Stomach smooth muscle (tissue), 2 donors: ENCODE results near the gene EXOSC6.
"Not testable (repeated sequence)": the region's sequence is repeated elsewhere in the genome, so short reads cannot be mapped to it uniquely, and the experiment has no call there.

Experiments
- H3K27ac ChIP-seq: one replicate; pipeline ENCODE4 v1.7.0; 2013; ENCODE audit warnings: mild to moderate bottlenecking, low read length, inconsistent platforms
- H3K27me3 ChIP-seq, 2 donors: one replicate each; pipeline ENCODE4 v1.7.0; 2013; ENCODE audit warnings: low read length in 2 of 2; ENCODE audit not compliant: insufficient read depth in 2 of 2, control insufficient read depth in 1 of 2
- H3K36me3 ChIP-seq, 2 donors: one replicate each; pipeline ENCODE4 v1.7.0; 2013; ENCODE audit warnings: low read length in 2 of 2; ENCODE audit not compliant: control insufficient read depth in 2 of 2, insufficient read depth in 2 of 2
- H3K4me1 ChIP-seq: one replicate; pipeline ENCODE4 v1.7.0; 2013; ENCODE audit warnings: low read length; ENCODE audit not compliant: control insufficient read depth, insufficient read depth
- H3K4me3 ChIP-seq, 2 donors: one replicate each; pipeline ENCODE4 v1.7.0; 2013; ENCODE audit warnings: low read length in 2 of 2
- H3K9ac ChIP-seq, 2 donors: one replicate each; pipeline ENCODE4 v1.7.0; 2013; ENCODE audit warnings: low read length in 2 of 2, mild to moderate bottlenecking in 1 of 2
- H3K9me3 ChIP-seq, 2 donors: one replicate each; pipeline ENCODE4 v1.7.0; 2013; ENCODE audit warnings: low read length in 2 of 2; ENCODE audit not compliant: control insufficient read depth in 2 of 2
- donor health status: healthy.
- donor health status: Pancreatic carcinoma.

EXOSC6 gene

DNA sequence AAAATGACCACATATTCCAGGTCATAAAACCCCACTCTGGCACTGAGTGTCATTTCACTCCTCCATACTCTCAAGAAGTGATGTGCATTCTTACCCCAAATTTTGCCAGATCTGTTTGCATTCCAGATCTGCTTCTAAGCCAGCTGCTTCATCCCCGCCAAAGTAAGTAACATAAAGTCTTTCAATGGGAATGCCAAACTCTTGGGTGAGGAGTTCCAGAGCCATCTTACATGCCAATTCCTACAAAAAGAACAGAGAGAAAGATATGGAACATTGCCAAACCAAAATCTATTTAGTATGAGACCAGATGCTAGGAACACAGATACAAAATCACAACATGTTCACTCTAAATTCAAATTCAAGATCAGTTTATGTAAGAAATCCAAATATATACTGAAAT is 24.7 kb upstream of the EXOSC6 start:
- H3K27ac ChIP-seq: no peak overlapping the region
- peaks cover 31 to 40% of the 10 kb centered on the region in 2 donors for H3K36me3 ChIP-seq
- H3K27me3 ChIP-seq: no peaks in the 10 kb centered on the region
- H3K4me1 ChIP-seq: no peaks in the 10 kb centered on the region
- no peak overlapping the region for H3K4me3 ChIP-seq
- no peaks in the 10 kb centered on the region for H3K9me3 ChIP-seq
- H3K9ac ChIP-seq: no peak overlapping the region

DNA sequence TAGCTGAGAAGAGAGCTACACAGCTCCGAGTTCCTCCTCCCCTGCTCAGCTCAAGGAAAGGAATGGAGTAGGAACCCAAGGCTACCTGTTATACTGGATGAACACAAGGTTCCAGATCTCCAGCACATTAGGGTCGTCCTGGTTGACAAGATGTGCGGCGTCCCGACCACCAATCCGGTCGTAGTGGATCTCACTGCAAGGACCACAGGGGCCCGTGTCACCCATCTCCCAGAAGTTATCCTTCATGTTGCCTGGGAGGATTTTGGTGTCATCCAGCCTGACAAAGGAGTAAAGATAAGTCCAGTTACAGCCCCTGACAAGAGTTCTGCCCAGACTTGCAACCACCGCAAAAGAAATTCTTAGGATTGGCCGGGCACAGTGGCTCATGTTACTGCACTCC is 20.0 kb upstream of the EXOSC6 start:
- no peak overlapping the region for H3K4me3 ChIP-seq
- no peaks in the 10 kb centered on the region for H3K4me1 ChIP-seq
- no peak overlapping the region for H3K9ac ChIP-seq
- H3K27ac ChIP-seq: no peak overlapping the region
- H3K36me3 ChIP-seq: peaks cover 47 to 52% of the 10 kb centered on the region in 2 donors
- no peaks in the 10 kb centered on the region for H3K27me3 ChIP-seq
- no peaks in the 10 kb centered on the region for H3K9me3 ChIP-seq

GRCh38 chr16:70270176-70270575 is 18.4 kb upstream of the EXOSC6 start:
- Histone ChIP-seq H3K36me3 (peaks cover 51 to 53% of the 10 kb centered on the region in 2 donors), H3K4me1 (no peaks in the 10 kb centered on the region), H3K9ac (no peak overlapping the region), H3K27me3 (no peaks in the 10 kb centered on the region), H3K4me3 (no peak overlapping the region), H3K27ac (no peak overlapping the region), H3K9me3 (no peaks in the 10 kb centered on the region)

GRCh38 chr16:70269471-70269870 is 17.7 kb upstream of the EXOSC6 start:
- no peaks in the 10 kb centered on the region for H3K9me3 ChIP-seq
- no peaks in the 10 kb centered on the region for H3K4me1 ChIP-seq
- H3K9ac ChIP-seq: no peak overlapping the region
- no peak overlapping the region for H3K4me3 ChIP-seq
- peaks cover 58 to 60% of the 10 kb centered on the region in 2 donors for H3K36me3 ChIP-seq
- H3K27ac ChIP-seq: no peak overlapping the region
- no peaks in the 10 kb centered on the region for H3K27me3 ChIP-seq

- peaks cover 64 to 72% of the 10 kb centered on the region in 2 donors for H3K36me3 ChIP-seq
- H3K4me3 ChIP-seq, H3K9me3 ChIP-seq, H3K27me3 ChIP-seq, H3K9ac ChIP-seq, H3K4me1 ChIP-seq, H3K27ac ChIP-seq: not testable (repeated sequence)
Measured at GRCh38 chr16:70267922-70268321, 16.2 kb upstream of the EXOSC6 start.

DNA sequence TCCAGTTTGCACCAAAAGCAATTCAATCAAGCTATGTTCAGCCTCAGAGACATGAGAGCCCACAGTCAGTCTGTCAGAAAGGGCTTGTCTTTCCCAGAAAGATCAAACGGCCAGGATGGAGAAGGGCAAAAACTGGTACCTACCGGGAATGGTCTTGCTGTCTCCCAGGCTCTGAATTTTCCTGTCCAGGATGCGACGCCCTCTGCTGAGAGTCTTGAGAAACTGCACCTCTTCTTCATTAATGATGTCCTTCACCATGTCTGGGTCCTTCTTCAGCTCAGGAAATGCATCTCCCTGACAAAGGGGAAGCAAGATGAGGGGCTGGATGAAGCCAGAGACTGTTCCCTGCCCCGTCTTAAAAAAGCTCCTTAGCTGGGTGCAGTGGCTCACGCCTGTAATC is 15.8 kb upstream of the EXOSC6 start:
- H3K4me1 ChIP-seq: no peaks in the 10 kb centered on the region
- peaks cover 66 to 69% of the 10 kb centered on the region in 2 donors for H3K36me3 ChIP-seq
- H3K9me3 ChIP-seq: no peaks in the 10 kb centered on the region
- H3K27me3 ChIP-seq: no peaks in the 10 kb centered on the region
- no peak overlapping the region for H3K4me3 ChIP-seq
- no peak overlapping the region for H3K27ac ChIP-seq
- no peak overlapping the region for H3K9ac ChIP-seq

DNA sequence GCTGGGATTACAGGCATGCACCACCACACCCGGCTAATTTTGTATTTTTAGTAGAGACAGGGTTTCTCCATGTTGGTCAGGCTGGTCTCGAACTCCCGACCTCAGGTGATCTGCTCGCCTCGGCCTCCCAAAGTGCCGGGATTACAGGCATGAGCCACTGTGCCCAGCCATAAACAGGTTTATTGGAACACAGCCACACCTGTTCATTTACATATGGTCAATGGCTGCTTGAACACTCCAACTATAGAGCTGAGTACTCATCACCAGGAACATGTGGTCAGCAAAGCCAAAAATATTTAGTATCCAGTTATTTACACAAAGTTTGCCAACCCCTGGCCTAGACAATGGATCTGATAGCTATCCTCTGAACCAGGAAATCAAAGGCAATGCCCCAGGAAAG is 8.2 kb upstream of the EXOSC6 start:
- H3K27me3 ChIP-seq, H3K9me3 ChIP-seq, H3K4me3 ChIP-seq, H3K9ac ChIP-seq, H3K4me1 ChIP-seq, H3K27ac ChIP-seq: not testable (repeated sequence)
- H3K36me3 ChIP-seq: peaks cover 67 to 69% of the 10 kb centered on the region in 2 donors

DNA sequence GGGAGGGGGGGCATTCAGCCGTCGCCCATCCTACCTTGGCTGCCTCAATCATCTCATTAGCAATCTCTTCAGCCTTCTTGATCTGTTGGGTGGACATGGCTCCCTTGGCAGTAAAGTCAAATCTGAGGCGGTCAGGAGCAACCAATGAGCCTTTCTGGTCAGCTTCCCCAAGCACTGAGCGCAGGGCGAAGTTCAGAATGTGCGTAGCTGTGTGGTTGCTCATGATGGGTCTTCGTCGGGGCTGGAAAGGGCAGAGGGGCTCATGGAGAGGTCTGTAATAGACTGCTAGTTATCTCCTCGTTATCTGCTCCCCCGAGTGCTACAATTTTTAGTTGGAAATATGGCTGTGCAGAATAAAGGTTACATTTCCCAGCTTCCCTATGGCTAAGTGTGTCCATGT is 7.2 kb upstream of the EXOSC6 start:
- no peak overlapping the region for H3K4me3 ChIP-seq
- H3K9me3 ChIP-seq: no peaks in the 10 kb centered on the region
- H3K36me3 ChIP-seq: peaks cover 71% of the 10 kb centered on the region in 2 donors
- H3K4me1 ChIP-seq: no peaks in the 10 kb centered on the region
- no peaks in the 10 kb centered on the region for H3K27me3 ChIP-seq
- no peak overlapping the region for H3K9ac ChIP-seq
- no peak overlapping the region for H3K27ac ChIP-seq

DNA sequence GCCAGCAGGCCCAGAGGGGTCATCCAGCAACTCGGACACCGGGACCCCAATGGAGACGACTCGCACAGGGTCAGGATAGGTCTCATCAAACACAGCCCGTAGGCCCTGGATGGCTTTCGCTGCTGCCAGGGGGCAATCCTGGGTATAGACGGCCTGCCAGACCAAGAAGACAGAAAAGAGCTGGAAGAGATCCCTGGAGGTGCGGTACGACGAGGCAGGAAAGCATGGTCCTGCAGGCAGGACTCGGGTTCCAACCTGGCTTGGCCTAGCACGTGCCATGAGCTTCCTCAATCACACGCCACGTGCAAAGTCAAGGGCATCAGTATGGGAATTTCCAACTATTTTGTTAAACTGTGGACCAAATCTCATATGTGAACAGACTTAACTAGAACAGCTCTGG is 6.3 kb upstream of the EXOSC6 start:
- Histone ChIP-seq H3K4me1 (no peaks in the 10 kb centered on the region), H3K27ac (no peak overlapping the region), H3K9ac (no peak overlapping the region), H3K36me3 (peaks cover 70 to 74% of the 10 kb centered on the region in 2 donors), H3K27me3 (no peaks in the 10 kb centered on the region), H3K4me3 (no peak overlapping the region), H3K9me3 (no peaks in the 10 kb centered on the region)

GRCh38 chr16:70257391-70257790 is 5.7 kb upstream of the EXOSC6 start:
- H3K27ac ChIP-seq: no peak overlapping the region
- H3K4me1 ChIP-seq: no peaks in the 10 kb centered on the region
- no peak overlapping the region for H3K4me3 ChIP-seq
- no peaks in the 10 kb centered on the region for H3K27me3 ChIP-seq
- peaks cover 73 to 76% of the 10 kb centered on the region in 2 donors for H3K36me3 ChIP-seq
- H3K9me3 ChIP-seq: no peaks in the 10 kb centered on the region
- no peak overlapping the region for H3K9ac ChIP-seq

DNA sequence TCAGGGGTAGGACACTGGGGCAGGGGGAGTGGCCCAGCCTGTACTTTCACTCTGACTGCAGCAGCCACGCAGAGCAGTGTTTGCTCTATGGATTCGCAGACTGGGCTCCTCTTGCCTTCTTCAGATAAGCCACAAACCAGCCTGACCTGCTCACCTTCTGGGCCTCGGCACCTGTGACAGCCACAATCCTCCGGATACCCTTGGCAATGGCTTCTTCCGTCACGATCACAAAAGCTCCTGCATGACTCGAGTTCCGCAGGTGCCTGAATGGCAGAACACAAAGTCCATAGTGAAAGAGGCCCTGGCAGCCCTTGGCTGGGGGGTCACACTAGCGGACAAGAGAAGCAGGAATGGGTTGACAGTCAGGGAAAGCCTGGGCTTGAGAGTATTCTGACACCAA is 3.8 kb upstream of the EXOSC6 start:
- H3K4me1 ChIP-seq: peaks cover 5% of the 10 kb centered on the region
- no peak overlapping the region for H3K9ac ChIP-seq
- H3K36me3 ChIP-seq: peaks cover 61 to 69% of the 10 kb centered on the region in 2 donors
- no peaks in the 10 kb centered on the region for H3K27me3 ChIP-seq
- H3K27ac ChIP-seq: no peak overlapping the region
- H3K4me3 ChIP-seq: no peak overlapping the region
- H3K9me3 ChIP-seq: no peaks in the 10 kb centered on the region

GRCh38 chr16:70254965-70255286 is 3.2 kb upstream of the EXOSC6 start:
- no peak overlapping the region for H3K27ac ChIP-seq

More at GRCh38 chr16:70254965-70255286, 3.2 kb upstream of the EXOSC6 start:
- H3K27me3 ChIP-seq: no peaks in the 10 kb centered on the region
- no peak overlapping the region for H3K9ac ChIP-seq
- H3K4me3 ChIP-seq: no peak overlapping the region
- H3K9me3 ChIP-seq: no peaks in the 10 kb centered on the region
- peaks cover 8% of the 10 kb centered on the region for H3K4me1 ChIP-seq
- H3K36me3 ChIP-seq: peaks cover 56 to 63% of the 10 kb centered on the region in 2 donors
